Liver (tissue), 9 donors: ENCODE data around the gene BTN1A1. TPM values are rescaled to one million over a fixed set of nuclear protein-coding genes. Genes with fewer than 3 reads are reported as not detected.

Source experiments
- DNase-seq: peaks from one replicate; pipeline ENCODE4 v3.0.0-alpha.2; 2017; ENCODE audit warnings: low spot score
- H3K27ac ChIP-seq, 2 donors: one replicate each; pipeline ENCODE4 v1.7.0; 2013; ENCODE audit warnings: inconsistent platforms in 2 of 2, low read length in 2 of 2, control low read depth in 1 of 2, low read depth in 1 of 2, mild to moderate bottlenecking in 1 of 2
- H3K27me3 ChIP-seq, 4 donors: one replicate each; pipeline versions ENCODE4 v1.6.1 to v1.7.0; 2013; ENCODE audit warnings: low read length in 3 of 4, inconsistent platforms in 1 of 4, mild to moderate bottlenecking in 1 of 4, moderate library complexity in 1 of 4; ENCODE audit not compliant: control insufficient read depth in 4 of 4, insufficient read depth in 4 of 4
- H3K36me3 ChIP-seq, 4 donors: one replicate each; pipeline versions ENCODE4 v1.6.1 to v1.7.0; 2013; ENCODE audit warnings: low read length in 3 of 4, mild to moderate bottlenecking in 3 of 4, low read depth in 1 of 4, moderate library complexity in 1 of 4; ENCODE audit not compliant: control insufficient read depth in 4 of 4, insufficient read depth in 3 of 4
- H3K4me1 ChIP-seq, 4 donors: one replicate each; pipeline versions ENCODE4 v1.6.1 to v1.7.0; 2013; ENCODE audit warnings: low read length in 3 of 4, mild to moderate bottlenecking in 3 of 4, moderate library complexity in 1 of 4; ENCODE audit not compliant: control insufficient read depth in 4 of 4, insufficient read depth in 4 of 4
- H3K4me3 ChIP-seq, 3 donors: one replicate each; pipeline versions ENCODE4 v1.6.1 to v1.7.0; 2013; ENCODE audit warnings: low read length in 3 of 3, control low read depth in 1 of 3, low read depth in 1 of 3, mild to moderate bottlenecking in 1 of 3
- H3K9ac ChIP-seq, 2 donors: one replicate each; pipeline ENCODE4 v1.7.0; 2013; ENCODE audit warnings: low read length in 2 of 2, mild to moderate bottlenecking in 2 of 2, moderate library complexity in 2 of 2, control low read depth in 1 of 2, low read depth in 1 of 2
- H3K9me3 ChIP-seq, 4 donors: one replicate each; pipeline versions ENCODE4 v1.6.1 to v1.7.0; 2013; ENCODE audit warnings: low read length in 3 of 4; ENCODE audit not compliant: control insufficient read depth in 4 of 4
- CTCF ChIP-seq: fragments of 150-350 bp; IDR thresholded peaks from 2 replicates; pipeline ENCODE4 v1.5.1; 2017; ENCODE audit warnings: improper control_type of control experiment, low read depth, low read length; ENCODE audit not compliant: missing input control
- EGR1 ChIP-seq, 2 donors: IDR thresholded peaks; 2 replicates each; pipeline ENCODE4 v1.6.1; 2016 to 2018; ENCODE audit warnings: antibody characterized with exemption in 2 of 2, low read depth in 2 of 2
- FOXA1 ChIP-seq: IDR thresholded peaks from 2 replicates; pipeline ENCODE4 v1.6.1; 2016; ENCODE audit warnings: antibody characterized with exemption
- FOXA2 ChIP-seq: IDR thresholded peaks from 2 replicates; pipeline ENCODE4 v1.6.1; 2016; ENCODE audit warnings: antibody characterized with exemption
- GABPA ChIP-seq, 2 donors: IDR thresholded peaks in 1 of 2; conservative IDR thresholded peaks in 1 of 2; 2 replicates each; pipeline ENCODE4 v1.6.1; 2016; ENCODE audit warnings: antibody characterized with exemption in 2 of 2, mild to moderate bottlenecking in 1 of 2, moderate library complexity in 1 of 2
- HNF4A ChIP-seq, 2 donors: conservative IDR thresholded peaks; 2 replicates each; pipeline ENCODE4 v1.6.1; 2016; ENCODE audit warnings: antibody characterized with exemption in 2 of 2, mild to moderate bottlenecking in 2 of 2
- HNF4G ChIP-seq: IDR thresholded peaks from 2 replicates; pipeline ENCODE4 v1.6.1; 2016; ENCODE audit warnings: antibody characterized with exemption
- JUND ChIP-seq, 2 donors: IDR thresholded peaks; 2 replicates each; pipeline ENCODE4 v1.6.1; 2016; ENCODE audit warnings: antibody characterized with exemption in 2 of 2
- MAX ChIP-seq: IDR thresholded peaks from 2 replicates; pipeline ENCODE4 v1.6.1; 2016; ENCODE audit warnings: antibody characterized with exemption
- NR2F2 ChIP-seq: IDR thresholded peaks from 2 replicates; pipeline ENCODE4 v1.6.1; 2016; ENCODE audit warnings: antibody characterized with exemption
- RAD21 ChIP-seq, 2 donors: IDR thresholded peaks; 2 replicates each; pipeline ENCODE4 v1.6.1; 2016; ENCODE audit warnings: antibody characterized with exemption in 2 of 2, mild to moderate bottlenecking in 2 of 2
- RXRA ChIP-seq, 2 donors: IDR thresholded peaks; 2 replicates each; pipeline ENCODE4 v1.6.1; 2017 to 2018; ENCODE audit warnings: antibody characterized with exemption in 2 of 2, mild to moderate bottlenecking in 1 of 2
- SP1 ChIP-seq: IDR thresholded peaks from 2 replicates; pipeline ENCODE4 v1.6.1; 2018; ENCODE audit warnings: antibody characterized with exemption, mild to moderate bottlenecking
- TAF1 ChIP-seq: conservative IDR thresholded peaks from 2 replicates; pipeline ENCODE4 v1.6.1; 2016; ENCODE audit warnings: antibody characterized with exemption, mild to moderate bottlenecking
- YY1 ChIP-seq: IDR thresholded peaks from 2 replicates; pipeline ENCODE4 v1.6.1; 2016; ENCODE audit warnings: antibody characterized with exemption, mild to moderate bottlenecking
- WGBS: extraction: QIAGEN DNeasy Blood & Tissue Kit; methylation state at CpG from one replicate; pipeline ENCODE4 v1.1.7; 2013; 5-methylcytosine and 5-hydroxymethylcytosine counted together
- polyA plus RNA-seq, 2 donors: library from polyadenylated mRNA; stranded (reverse) in 1 of 2; unstranded in 1 of 2; fragments of 200-250 nt in 1 of 2; fragments of >200 nt in 1 of 2; fragmentation: Nextera tagmentation in 1 of 2; extraction: Ambion mirVana in 1 of 2; gene quantifications; one replicate each; pipeline versions ENCODE4 v1.2.1 to v1.2.3, GENCODE V29; 2013 to 2015
- total RNA-seq, 2 donors: library from RNA; depleted of rRNA; stranded (reverse); fragments of >200 nt; gene quantifications; one replicate each; pipeline ENCODE4 v1.2.3, GENCODE V29; 2014
- TF ChIP-seq, protein P1 (sequence below): IDR thresholded peaks from 2 replicates; pipeline ENCODE4 v1.6.1; 2016; ENCODE audit warnings: antibody characterized with exemption
- TF ChIP-seq, protein P2 (sequence below): IDR thresholded peaks from 2 replicates; pipeline ENCODE4 v1.6.1; 2016; ENCODE audit warnings: antibody characterized with exemption, mild to moderate bottlenecking
- TF ChIP-seq, protein P3 (sequence below): IDR thresholded peaks from 2 replicates; pipeline ENCODE4 v1.6.1; 2016; ENCODE audit warnings: antibody characterized with exemption
- donor health status: healthy.
- donor health status: healthy.
- donor health status: healthy.
- donor health status: healthy.
- donor health status: healthy.

Gene BTN1A1
- total and polyA plus RNA-seq, 4 donors, result 0.06 TPM; not detected in 3

DNA sequence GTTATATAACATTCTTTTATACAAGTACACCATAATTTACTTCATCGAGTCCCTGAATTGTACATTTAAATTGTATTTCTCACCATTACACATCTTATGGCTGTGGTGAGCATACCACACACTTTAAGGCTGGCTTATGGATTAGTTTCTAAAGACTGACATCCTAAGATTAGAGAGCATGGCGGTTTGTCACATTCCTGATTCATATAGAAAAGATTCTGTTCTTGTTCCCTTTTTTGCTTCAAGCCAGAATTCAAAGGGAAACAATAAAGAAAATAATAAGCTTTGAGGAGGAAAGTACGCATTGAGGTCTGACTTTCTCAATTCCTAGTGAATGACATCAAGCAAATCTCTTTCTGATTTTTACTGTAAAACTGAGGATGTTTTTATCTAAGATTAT is 2.5 kb downstream of the BTN1A1 start:
- Histone ChIP-seq H3K27me3 (peaks cover 0 to 10% (median 4%) of the 10 kb centered on the region in 4 donors), H3K4me1 (peaks cover 0 to 7% (median 6%) of the 10 kb centered on the region in 4 donors), H3K27ac (no peak overlapping the region), H3K9ac (no peak overlapping the region), H3K36me3 (no peaks in the 10 kb centered on the region), H3K4me3 (no peak overlapping the region), H3K9me3 (no peaks in the 10 kb centered on the region)
- WGBS, result 85% methylated on average over 3 of the region's 3 CpGs
- no peak for TF ChIP-seq JUND (IDR thresholded peaks at IDR 0.05)
- no peak for TF ChIP-seq NR2F2
- no peak for TF ChIP-seq EGR1 (IDR thresholded peaks at IDR 0.05; ENCODE audit: low read depth in 2 of 2)
- no peak for TF ChIP-seq FOXA2
- TF ChIP-seq, protein P1, sequence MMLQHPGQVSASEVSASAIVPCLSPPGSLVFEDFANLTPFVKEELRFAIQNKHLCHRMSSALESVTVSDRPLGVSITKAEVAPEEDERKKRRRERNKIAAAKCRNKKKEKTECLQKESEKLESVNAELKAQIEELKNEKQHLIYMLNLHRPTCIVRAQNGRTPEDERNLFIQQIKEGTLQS, result no peak
- no peak for TF ChIP-seq GABPA (IDR thresholded peaks at IDR 0.05 in 1 of 2, conservative IDR thresholded peaks at IDR 0.05 in 1 of 2)
- TF ChIP-seq SP1, result no peak
- TF ChIP-seq TAF1, result no peak
- TF ChIP-seq FOXA1, result no peak
- no peak for TF ChIP-seq HNF4A (conservative IDR thresholded peaks at IDR 0.05)
- TF ChIP-seq CTCF, result no peak
- TF ChIP-seq RXRA (IDR thresholded peaks at IDR 0.05), result no peak
- TF ChIP-seq RAD21 (IDR thresholded peaks at IDR 0.05), result no peak
- no peak for TF ChIP-seq MAX
- TF ChIP-seq, protein P2, sequence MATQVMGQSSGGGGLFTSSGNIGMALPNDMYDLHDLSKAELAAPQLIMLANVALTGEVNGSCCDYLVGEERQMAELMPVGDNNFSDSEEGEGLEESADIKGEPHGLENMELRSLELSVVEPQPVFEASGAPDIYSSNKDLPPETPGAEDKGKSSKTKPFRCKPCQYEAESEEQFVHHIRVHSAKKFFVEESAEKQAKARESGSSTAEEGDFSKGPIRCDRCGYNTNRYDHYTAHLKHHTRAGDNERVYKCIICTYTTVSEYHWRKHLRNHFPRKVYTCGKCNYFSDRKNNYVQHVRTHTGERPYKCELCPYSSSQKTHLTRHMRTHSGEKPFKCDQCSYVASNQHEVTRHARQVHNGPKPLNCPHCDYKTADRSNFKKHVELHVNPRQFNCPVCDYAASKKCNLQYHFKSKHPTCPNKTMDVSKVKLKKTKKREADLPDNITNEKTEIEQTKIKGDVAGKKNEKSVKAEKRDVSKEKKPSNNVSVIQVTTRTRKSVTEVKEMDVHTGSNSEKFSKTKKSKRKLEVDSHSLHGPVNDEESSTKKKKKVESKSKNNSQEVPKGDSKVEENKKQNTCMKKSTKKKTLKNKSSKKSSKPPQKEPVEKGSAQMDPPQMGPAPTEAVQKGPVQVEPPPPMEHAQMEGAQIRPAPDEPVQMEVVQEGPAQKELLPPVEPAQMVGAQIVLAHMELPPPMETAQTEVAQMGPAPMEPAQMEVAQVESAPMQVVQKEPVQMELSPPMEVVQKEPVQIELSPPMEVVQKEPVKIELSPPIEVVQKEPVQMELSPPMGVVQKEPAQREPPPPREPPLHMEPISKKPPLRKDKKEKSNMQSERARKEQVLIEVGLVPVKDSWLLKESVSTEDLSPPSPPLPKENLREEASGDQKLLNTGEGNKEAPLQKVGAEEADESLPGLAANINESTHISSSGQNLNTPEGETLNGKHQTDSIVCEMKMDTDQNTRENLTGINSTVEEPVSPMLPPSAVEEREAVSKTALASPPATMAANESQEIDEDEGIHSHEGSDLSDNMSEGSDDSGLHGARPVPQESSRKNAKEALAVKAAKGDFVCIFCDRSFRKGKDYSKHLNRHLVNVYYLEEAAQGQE, result no peak
- TF ChIP-seq, protein P3, sequence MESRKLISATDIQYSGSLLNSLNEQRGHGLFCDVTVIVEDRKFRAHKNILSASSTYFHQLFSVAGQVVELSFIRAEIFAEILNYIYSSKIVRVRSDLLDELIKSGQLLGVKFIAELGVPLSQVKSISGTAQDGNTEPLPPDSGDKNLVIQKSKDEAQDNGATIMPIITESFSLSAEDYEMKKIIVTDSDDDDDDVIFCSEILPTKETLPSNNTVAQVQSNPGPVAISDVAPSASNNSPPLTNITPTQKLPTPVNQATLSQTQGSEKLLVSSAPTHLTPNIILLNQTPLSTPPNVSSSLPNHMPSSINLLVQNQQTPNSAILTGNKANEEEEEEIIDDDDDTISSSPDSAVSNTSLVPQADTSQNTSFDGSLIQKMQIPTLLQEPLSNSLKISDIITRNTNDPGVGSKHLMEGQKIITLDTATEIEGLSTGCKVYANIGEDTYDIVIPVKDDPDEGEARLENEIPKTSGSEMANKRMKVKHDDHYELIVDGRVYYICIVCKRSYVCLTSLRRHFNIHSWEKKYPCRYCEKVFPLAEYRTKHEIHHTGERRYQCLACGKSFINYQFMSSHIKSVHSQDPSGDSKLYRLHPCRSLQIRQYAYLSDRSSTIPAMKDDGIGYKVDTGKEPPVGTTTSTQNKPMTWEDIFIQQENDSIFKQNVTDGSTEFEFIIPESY, result no peak
- no peak for TF ChIP-seq YY1
- no peak for TF ChIP-seq HNF4G
- no peak for DNase-seq
